Nephron progenitor cell (in vitro differentiated cells): Measurements from ENCODE around the gene ZNF236.

Experiments
- DNase-seq: peaks from one replicate; pipeline ENCODE4 v3.0.0; 2021
- H3K27ac Mint-ChIP-seq: 2 replicates; pipeline ENCODE4 v1.8.0; 2021; ENCODE audit warnings: mild to moderate bottlenecking, moderate library complexity, mixed read lengths
- H3K27me3 Mint-ChIP-seq: 2 replicates; pipeline ENCODE4 v1.8.0; 2021; ENCODE audit warnings: mild to moderate bottlenecking, low read depth, mixed read lengths; ENCODE audit not compliant: poor library complexity
- H3K36me3 Mint-ChIP-seq: 2 replicates; pipeline ENCODE4 v1.8.0; 2021; ENCODE audit warnings: low read depth, mixed read lengths
- H3K4me1 Mint-ChIP-seq: 2 replicates; pipeline ENCODE4 v1.8.0; 2021; ENCODE audit warnings: mixed read lengths
- H3K4me3 Mint-ChIP-seq: 2 replicates; pipeline ENCODE4 v1.8.0; 2021; ENCODE audit warnings: mild to moderate bottlenecking, moderate library complexity, mixed read lengths
- H3K9me3 Mint-ChIP-seq: 2 replicates; pipeline ENCODE4 v1.8.0; 2021; ENCODE audit warnings: mild to moderate bottlenecking, moderate library complexity, mixed read lengths
- CTCF ChIP-seq: fragments of 200-600 bp; sonication (generic); IDR thresholded peaks from 2 replicates; pipeline ENCODE4 v1.5.0; 2021; ENCODE audit warnings: antibody characterized with exemption

The ZNF236 gene

GRCh38 chr18:76859474-76860339 is 37.4 kb downstream of the ZNF236 start:
- peak overlapping the region; percentile 57 for H3K27ac Mint-ChIP-seq
- no peak for TF ChIP-seq CTCF

GRCh38 chr18:76860411-76860810 is 38.1 kb downstream of the ZNF236 start:
- peaks cover 2% of the 10 kb centered on the region for H3K27me3 Mint-ChIP-seq
- H3K36me3 Mint-ChIP-seq: peaks cover 55% of the 10 kb centered on the region
- H3K27ac Mint-ChIP-seq: peak overlapping the region; percentile 82
- no peak for TF ChIP-seq CTCF
- H3K4me3 Mint-ChIP-seq: no peak overlapping the region
- peaks cover 5% of the 10 kb centered on the region for H3K4me1 Mint-ChIP-seq
- DNase-seq: no peak
- H3K9me3 Mint-ChIP-seq: no peaks in the 10 kb centered on the region

More at GRCh38 chr18:76859474-76860339, 37.4 kb downstream of the ZNF236 start:
- no peak for DNase-seq
- no peak overlapping the region for H3K4me3 Mint-ChIP-seq
- peaks cover 53% of the 10 kb centered on the region for H3K36me3 Mint-ChIP-seq
- H3K4me1 Mint-ChIP-seq: peaks cover 5% of the 10 kb centered on the region
- no peaks in the 10 kb centered on the region for H3K9me3 Mint-ChIP-seq
- H3K27me3 Mint-ChIP-seq: peaks cover 2% of the 10 kb centered on the region

GRCh38 chr18:76866666-76867065 is 44.3 kb downstream of the ZNF236 start:
- Mint-ChIP-seq H3K9me3 (no peaks in the 10 kb centered on the region), H3K27ac (peak overlapping the region; percentile 4), H3K27me3 (no peaks in the 10 kb centered on the region), H3K4me1 (peaks cover 11% of the 10 kb centered on the region), H3K4me3 (no peak overlapping the region), H3K36me3 (peaks cover 51% of the 10 kb centered on the region)
- TF ChIP-seq CTCF: no peak
- no peak for DNase-seq

GRCh38 chr18:76873311-76873710 is 51.0 kb downstream of the ZNF236 start:
- H3K4me3 Mint-ChIP-seq: no peak overlapping the region
- H3K27ac Mint-ChIP-seq: no peak overlapping the region
- no peak for TF ChIP-seq CTCF
- H3K4me1 Mint-ChIP-seq: no peaks in the 10 kb centered on the region
- no peaks in the 10 kb centered on the region for H3K27me3 Mint-ChIP-seq
- no peaks in the 10 kb centered on the region for H3K9me3 Mint-ChIP-seq
- peaks cover 30% of the 10 kb centered on the region for H3K36me3 Mint-ChIP-seq
- DNase-seq: no peak

GRCh38 chr18:76873713-76874112 is 51.4 kb downstream of the ZNF236 start:
- no peaks in the 10 kb centered on the region for H3K27me3 Mint-ChIP-seq
- H3K27ac Mint-ChIP-seq: peak overlapping the region; percentile 64
- TF ChIP-seq CTCF: no peak
- no peak overlapping the region for H3K4me3 Mint-ChIP-seq
- H3K9me3 Mint-ChIP-seq: no peaks in the 10 kb centered on the region
- DNase-seq: no peak
- peaks cover 27% of the 10 kb centered on the region for H3K36me3 Mint-ChIP-seq
- H3K4me1 Mint-ChIP-seq: no peaks in the 10 kb centered on the region
